IPS DF 6.9 (cell line): Measurements from ENCODE around the gene MAST4.

Source experiments
- DNase-seq: peaks from one replicate; pipeline ENCODE4 v3.0.0-alpha.2; 2013; ENCODE audit warnings: low read depth, low spot score
- H3K27ac ChIP-seq: one replicate; pipeline ENCODE4 v1.5.1; 2013; ENCODE audit warnings: low read length, control low read depth
- H3K27me3 ChIP-seq: 2 replicates; pipeline ENCODE4 v1.6.1; 2013; ENCODE audit warnings: mild to moderate bottlenecking, low read length; ENCODE audit not compliant: control insufficient read depth, insufficient read depth
- H3K36me3 ChIP-seq: 2 replicates; pipeline ENCODE4 v1.6.1; 2013; ENCODE audit warnings: low read length; ENCODE audit not compliant: control insufficient read depth, insufficient read depth
- H3K4me1 ChIP-seq: 2 replicates; pipeline ENCODE4 v1.6.1; 2013; ENCODE audit warnings: low read length; ENCODE audit not compliant: control insufficient read depth, insufficient read depth
- H3K4me3 ChIP-seq: 2 replicates; pipeline ENCODE4 v1.5.1; 2013; ENCODE audit warnings: mild to moderate bottlenecking, low read length
- H3K9me3 ChIP-seq: 2 replicates; pipeline ENCODE4 v1.6.1; 2013; ENCODE audit warnings: low read length, inconsistent platforms; ENCODE audit not compliant: control insufficient read depth, insufficient read depth
- WGBS: extraction: QIAGEN DNeasy Blood & Tissue Kit; methylation state at CpG from one replicate; pipeline ENCODE4 v1.1.7; 2013; ENCODE audit warnings: mixed read lengths, missing lambda C conversion rate; ENCODE audit not compliant: insufficient read length, insufficient coverage; 5-methylcytosine and 5-hydroxymethylcytosine counted together

MAST4 gene

GRCh38 chr5:66851306-66851705, 255.1 kb downstream of the MAST4 start:
- Histone ChIP-seq H3K27ac (no peak overlapping the region), H3K36me3 (no peaks in the 10 kb centered on the region), H3K27me3 (no peaks in the 10 kb centered on the region), H3K4me3 (no peak overlapping the region), H3K4me1 (no peaks in the 10 kb centered on the region), H3K9me3 (no peaks in the 10 kb centered on the region)
- no peak for DNase-seq
- WGBS, result no CpG with 5 or more reads among the region's 2 CpGs

GRCh38 chr5:66854416-66854815, 258.2 kb downstream of the MAST4 start:
- no peaks in the 10 kb centered on the region for H3K27me3 ChIP-seq
- no peak overlapping the region for H3K4me3 ChIP-seq
- H3K36me3 ChIP-seq, result no peaks in the 10 kb centered on the region
- DNase-seq, result no peak
- no peaks in the 10 kb centered on the region for H3K4me1 ChIP-seq
- no peaks in the 10 kb centered on the region for H3K9me3 ChIP-seq
- WGBS, result no CpG with 5 or more reads among the region's 4 CpGs
- H3K27ac ChIP-seq, result no peak overlapping the region

DNA sequence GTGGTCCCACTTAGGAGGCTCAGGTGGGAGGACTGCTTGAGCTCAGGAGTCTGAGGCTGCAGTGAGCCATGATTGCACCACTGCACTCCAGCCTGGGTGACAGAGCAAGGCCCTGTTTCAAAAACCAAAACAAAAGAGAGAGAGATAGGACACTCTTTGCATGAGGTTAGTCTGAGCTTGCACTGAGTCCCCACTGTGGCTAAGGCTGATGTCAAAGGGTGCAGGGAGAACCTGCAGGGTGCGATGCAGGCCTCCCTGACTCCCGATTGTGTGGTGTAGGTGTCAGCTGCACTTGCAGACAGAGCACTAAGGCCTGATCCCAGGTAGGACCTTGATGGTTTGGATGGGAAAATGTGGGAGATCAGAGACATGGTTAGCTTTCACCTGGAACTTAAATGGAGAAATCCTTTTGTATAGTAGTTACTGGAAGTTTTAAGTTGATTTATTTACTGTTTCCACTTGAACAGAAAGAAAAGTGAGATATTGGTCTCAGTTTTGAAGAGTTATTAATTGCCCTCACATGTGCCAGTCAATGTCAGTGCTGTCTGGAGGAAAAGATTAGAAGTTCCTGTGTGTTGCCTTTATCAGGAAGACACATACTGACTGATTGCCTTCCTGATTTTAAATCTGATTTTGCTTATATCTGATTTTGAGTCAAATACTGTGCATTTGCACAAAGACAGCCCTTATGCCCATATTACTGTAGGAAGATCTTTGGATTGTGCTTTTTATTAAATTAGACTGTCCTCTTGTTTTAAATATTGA, 260.0 kb downstream of the MAST4 start:
- no peaks in the 10 kb centered on the region for H3K36me3 ChIP-seq
- H3K4me3 ChIP-seq, result no peak overlapping the region
- no peak for DNase-seq
- no peaks in the 10 kb centered on the region for H3K4me1 ChIP-seq
- H3K9me3 ChIP-seq, result no peaks in the 10 kb centered on the region
- no peaks in the 10 kb centered on the region for H3K27me3 ChIP-seq
- no peak overlapping the region for H3K27ac ChIP-seq
- WGBS, result no CpG with 5 or more reads among the region's 2 CpGs

- Histone ChIP-seq H3K4me1 (no peaks in the 10 kb centered on the region), H3K27ac (no peak overlapping the region), H3K36me3 (no peaks in the 10 kb centered on the region), H3K27me3 (no peaks in the 10 kb centered on the region), H3K4me3 (no peak overlapping the region), H3K9me3 (no peaks in the 10 kb centered on the region)
- DNase-seq, result no peak
- no CpG with 5 or more reads among the region's 2 CpGs for WGBS
Measured at GRCh38 chr5:66859526-66859925, 263.3 kb downstream of the MAST4 start.

GRCh38 chr5:66860199-66860975, 264.2 kb downstream of the MAST4 start:
- no peak overlapping the region for H3K4me3 ChIP-seq
- no peaks in the 10 kb centered on the region for H3K4me1 ChIP-seq
- H3K36me3 ChIP-seq, result no peaks in the 10 kb centered on the region
- H3K9me3 ChIP-seq, result no peaks in the 10 kb centered on the region
- no peaks in the 10 kb centered on the region for H3K27me3 ChIP-seq
- no peak overlapping the region for H3K27ac ChIP-seq
- no CpG with 5 or more reads among the region's 7 CpGs for WGBS
- no peak for DNase-seq

DNA sequence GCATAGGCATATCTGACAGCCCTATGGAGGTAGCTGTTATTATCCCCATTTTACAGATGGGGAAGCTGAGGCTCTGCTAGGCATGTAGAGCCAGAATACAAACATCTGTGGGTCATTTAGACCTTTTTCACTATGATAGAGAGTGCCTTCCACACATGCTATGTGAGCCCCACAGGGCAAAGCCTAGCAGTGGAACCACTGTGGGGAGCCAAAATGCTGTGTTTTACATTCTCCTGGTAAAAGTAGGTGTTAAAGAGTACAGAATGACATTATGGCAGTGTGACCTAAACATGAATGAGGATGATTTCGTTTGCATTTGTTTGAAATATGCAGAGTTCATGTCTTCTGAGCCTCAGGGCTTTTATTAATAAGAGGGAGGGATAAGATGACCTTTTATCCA, 265.2 kb downstream of the MAST4 start:
- Histone ChIP-seq H3K27me3 (no peaks in the 10 kb centered on the region), H3K36me3 (no peaks in the 10 kb centered on the region), H3K9me3 (no peaks in the 10 kb centered on the region), H3K4me3 (no peak overlapping the region), H3K4me1 (no peaks in the 10 kb centered on the region), H3K27ac (no peak overlapping the region)
- no CpG with 5 or more reads among the region's 1 CpG for WGBS
- DNase-seq, result no peak

GRCh38 chr5:66862020-66862419, 265.8 kb downstream of the MAST4 start:
- Histone ChIP-seq H3K9me3 (no peaks in the 10 kb centered on the region), H3K27ac (no peak overlapping the region), H3K4me1 (no peaks in the 10 kb centered on the region), H3K36me3 (no peaks in the 10 kb centered on the region), H3K27me3 (no peaks in the 10 kb centered on the region), H3K4me3 (no peak overlapping the region)
- no CpG with 5 or more reads among the region's 2 CpGs for WGBS
- DNase-seq, result no peak

- Histone ChIP-seq H3K27me3 (no peaks in the 10 kb centered on the region), H3K4me3 (no peak overlapping the region), H3K36me3 (no peaks in the 10 kb centered on the region), H3K27ac (no peak overlapping the region), H3K4me1 (no peaks in the 10 kb centered on the region), H3K9me3 (no peaks in the 10 kb centered on the region)
- no peak for DNase-seq
- no CpG with 5 or more reads among the region's 6 CpGs for WGBS
Measured at GRCh38 chr5:66863243-66864170, 267.3 kb downstream of the MAST4 start.

DNA sequence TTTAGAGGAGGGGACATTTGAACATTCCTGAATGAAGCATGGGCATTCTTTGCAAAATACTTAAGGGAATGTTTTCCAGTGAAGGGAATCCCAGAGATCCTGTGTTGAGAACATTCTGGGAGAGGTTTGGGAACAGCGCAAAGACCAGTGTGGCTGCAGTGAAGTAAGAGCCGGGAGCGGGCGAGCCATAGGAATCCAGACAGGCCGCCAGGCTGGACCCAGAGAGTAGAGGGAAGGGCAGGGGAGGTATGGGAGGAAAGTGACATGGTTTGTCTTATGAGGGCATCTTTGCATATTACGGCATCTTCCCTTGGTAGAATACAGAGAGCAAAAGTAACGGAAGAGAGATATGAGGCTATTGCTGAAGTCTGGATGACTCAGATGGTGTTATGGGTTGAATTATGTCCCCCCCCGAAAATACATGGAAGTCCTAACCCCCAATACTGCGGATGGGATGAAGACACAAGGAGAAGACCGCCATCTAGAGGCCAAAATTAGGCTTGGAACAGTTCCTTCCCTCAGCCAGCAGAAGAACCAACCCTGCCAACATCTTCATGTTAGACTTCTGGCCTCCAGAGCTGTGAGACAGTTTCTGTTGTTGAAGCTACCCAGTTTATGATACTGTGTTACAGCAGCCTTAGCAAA, 268.2 kb downstream of the MAST4 start:
- no peaks in the 10 kb centered on the region for H3K4me1 ChIP-seq
- no CpG with 5 or more reads among the region's 10 CpGs for WGBS
- no peak overlapping the region for H3K27ac ChIP-seq
- no peaks in the 10 kb centered on the region for H3K9me3 ChIP-seq
- no peaks in the 10 kb centered on the region for H3K27me3 ChIP-seq
- H3K4me3 ChIP-seq, result no peak overlapping the region
- no peaks in the 10 kb centered on the region for H3K36me3 ChIP-seq
- DNase-seq, result peak; percentile 37
